Astrocyte (in vitro differentiated cells and primary cell): ENCODE data around the gene GSTK1. TPM values are rescaled to one million over a fixed set of nuclear protein-coding genes. Genes with fewer than 3 reads are reported as not detected.

Experiments used
- DNase-seq: peaks from one replicate; pipeline ENCODE4 v3.0.0-alpha.2; 2010; ENCODE audit warnings: low read depth
- FAIRE-seq: peaks from 2 replicates; lab custom pipeline; 2011; peaks lifted over from hg19 to GRCh38; lab: Jason Lieb, UNC
- H2AFZ ChIP-seq: 2 replicates; pipeline ENCODE4 v1.6.0; 2012; ENCODE audit warnings: low read depth, low read length, inconsistent platforms
- H3K27ac ChIP-seq: 2 replicates; pipeline ENCODE4 v1.5.1; 2011; ENCODE audit warnings: low read depth, low read length, inconsistent platforms
- H3K27me3 ChIP-seq: 2 replicates; pipeline ENCODE4 v1.6.0; 2011; ENCODE audit warnings: low read length, inconsistent platforms; ENCODE audit not compliant: insufficient read depth
- H3K36me3 ChIP-seq: 2 replicates; pipeline ENCODE4 v1.5.1; 2011; ENCODE audit warnings: low read length, inconsistent platforms; ENCODE audit not compliant: insufficient read depth
- H3K4me1 ChIP-seq: 2 replicates; pipeline ENCODE4 v1.5.1; 2011; ENCODE audit warnings: low read length, inconsistent platforms; ENCODE audit not compliant: insufficient read depth
- H3K4me2 ChIP-seq: 2 replicates; pipeline ENCODE4 v1.6.0; 2012; ENCODE audit warnings: low read length, inconsistent platforms
- H3K4me3 ChIP-seq: 2 replicates; pipeline ENCODE4 v1.5.1; 2011; ENCODE audit warnings: low read depth, mild to moderate bottlenecking, low read length, inconsistent platforms; ENCODE audit not compliant: insufficient read depth
- H3K79me2 ChIP-seq: 2 replicates; pipeline ENCODE4 v1.6.0; 2012; ENCODE audit warnings: mild to moderate bottlenecking, low read length, inconsistent platforms; ENCODE audit not compliant: insufficient read depth
- H3K9ac ChIP-seq: 2 replicates; pipeline ENCODE4 v1.6.0; 2012; ENCODE audit warnings: mild to moderate bottlenecking, low read length, inconsistent platforms
- H3K9me3 ChIP-seq: 2 replicates; pipeline ENCODE4 v1.5.1; 2012; ENCODE audit warnings: low read depth, mild to moderate bottlenecking, low read length, inconsistent platforms; ENCODE audit not compliant: insufficient read depth
- H4K20me1 ChIP-seq: 2 replicates; pipeline ENCODE4 v1.6.0; 2012; ENCODE audit warnings: low read length, inconsistent platforms; ENCODE audit not compliant: insufficient read depth
- H3K27ac Mint-ChIP-seq: one replicate; pipeline ENCODE4 v1.8.0; 2021; ENCODE audit warnings: mild to moderate bottlenecking, mixed read lengths; ENCODE audit not compliant: unreplicated experiment
- H3K27me3 Mint-ChIP-seq: one replicate; pipeline ENCODE4 v1.8.0; 2021; ENCODE audit warnings: low read depth, mixed read lengths; ENCODE audit not compliant: unreplicated experiment
- H3K36me3 Mint-ChIP-seq: one replicate; pipeline ENCODE4 v1.8.0; 2021; ENCODE audit warnings: low read depth, mixed read lengths; ENCODE audit not compliant: unreplicated experiment
- H3K4me1 Mint-ChIP-seq: one replicate; pipeline ENCODE4 v1.8.0; 2021; ENCODE audit warnings: low read depth, mixed read lengths; ENCODE audit not compliant: unreplicated experiment
- H3K4me3 Mint-ChIP-seq: one replicate; pipeline ENCODE4 v1.8.0; 2021; ENCODE audit warnings: mild to moderate bottlenecking, moderate library complexity, mixed read lengths; ENCODE audit not compliant: unreplicated experiment
- H3K9me3 Mint-ChIP-seq: one replicate; pipeline ENCODE4 v1.8.0; 2021; ENCODE audit warnings: mild to moderate bottlenecking, mixed read lengths; ENCODE audit not compliant: unreplicated experiment
- CTCF ChIP-seq: IDR thresholded peaks from 2 replicates; pipeline ENCODE4 v1.5.1; 2011; ENCODE audit warnings: low read depth, mild to moderate bottlenecking, inconsistent platforms, low read length, moderate library complexity; ENCODE audit not compliant: insufficient read depth
- EZH2 ChIP-seq: IDR thresholded peaks from 2 replicates; pipeline ENCODE4 v1.6.1; 2012; ENCODE audit warnings: mild to moderate bottlenecking, low read length, inconsistent platforms; ENCODE audit not compliant: insufficient read depth
- total RNA-seq: library from RNA; stranded (reverse); gene quantifications from 2 replicates; pipeline ENCODE4 v1.2.1, GENCODE V29; 2021

GSTK1 gene
- total RNA-seq, 1 donor from 2014 or later = 97.5 TPM

- H3K4me3 ChIP-seq = no peak overlapping the region
- H3K4me1 Mint-ChIP-seq = peaks cover 3% of the 10 kb centered on the region
- no peak overlapping the region for H3K27ac Mint-ChIP-seq
- H3K4me2 ChIP-seq = no peak overlapping the region
- H3K9ac ChIP-seq = no peak overlapping the region
- no peak overlapping the region for H2AFZ ChIP-seq
- FAIRE-seq (no peak), DNase-seq (no peak)
- no peaks in the 10 kb centered on the region for H4K20me1 ChIP-seq
- no peak overlapping the region for H3K27ac ChIP-seq
- no peaks in the 10 kb centered on the region for H3K79me2 ChIP-seq
- no peak overlapping the region for H3K4me3 Mint-ChIP-seq
- no peaks in the 10 kb centered on the region for H3K9me3 Mint-ChIP-seq
- H3K27me3 Mint-ChIP-seq = no peaks in the 10 kb centered on the region
- H3K4me1 ChIP-seq = no peaks in the 10 kb centered on the region
- peaks cover 11% of the 10 kb centered on the region for H3K36me3 ChIP-seq
- H3K27me3 ChIP-seq = no peaks in the 10 kb centered on the region
- no peaks in the 10 kb centered on the region for H3K9me3 ChIP-seq
- no peaks in the 10 kb centered on the region for H3K36me3 Mint-ChIP-seq
- TF ChIP-seq CTCF = no peak
- TF ChIP-seq EZH2 = no peak
Measured at GRCh38 chr7:143269251-143269650, 6.0 kb downstream of the GSTK1 start.

DNA sequence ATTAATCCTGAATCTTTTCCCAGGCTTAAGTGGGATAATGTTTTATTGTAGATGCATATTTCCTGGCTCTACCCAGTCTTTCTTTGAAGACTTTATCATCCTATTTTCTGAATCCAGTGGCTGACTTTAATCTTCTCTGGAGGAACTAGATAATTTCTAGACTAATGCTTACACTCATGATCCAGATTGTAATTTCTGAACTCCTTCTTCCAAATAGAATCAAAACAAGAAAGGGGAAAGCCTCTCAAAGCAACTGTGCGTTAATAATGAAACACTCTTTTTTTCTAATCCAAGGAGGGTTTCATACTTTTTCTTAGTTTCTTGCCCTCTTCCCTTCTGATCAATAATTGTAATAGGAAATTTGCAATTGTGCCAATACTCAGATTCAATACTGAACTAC is 8.0 kb downstream of the GSTK1 start:
- Mint-ChIP-seq H3K9me3 (no peaks in the 10 kb centered on the region), H3K27ac (no peak overlapping the region), H3K36me3 (no peaks in the 10 kb centered on the region), H3K4me1 (no peaks in the 10 kb centered on the region), H3K4me3 (no peak overlapping the region), H3K27me3 (no peaks in the 10 kb centered on the region)
- Histone ChIP-seq H3K27me3 (no peaks in the 10 kb centered on the region), H3K79me2 (no peaks in the 10 kb centered on the region), H4K20me1 (no peaks in the 10 kb centered on the region), H3K4me2 (no peak overlapping the region), H3K9me3 (no peaks in the 10 kb centered on the region), H3K36me3 (peaks cover 11% of the 10 kb centered on the region), H3K4me1 (no peaks in the 10 kb centered on the region), H3K9ac (no peak overlapping the region), H3K27ac (no peak overlapping the region), H2AFZ (no peak overlapping the region), H3K4me3 (no peak overlapping the region)
- no peak for DNase-seq
- TF ChIP-seq EZH2 (no peak), CTCF (no peak)
- no peak for FAIRE-seq

DNA sequence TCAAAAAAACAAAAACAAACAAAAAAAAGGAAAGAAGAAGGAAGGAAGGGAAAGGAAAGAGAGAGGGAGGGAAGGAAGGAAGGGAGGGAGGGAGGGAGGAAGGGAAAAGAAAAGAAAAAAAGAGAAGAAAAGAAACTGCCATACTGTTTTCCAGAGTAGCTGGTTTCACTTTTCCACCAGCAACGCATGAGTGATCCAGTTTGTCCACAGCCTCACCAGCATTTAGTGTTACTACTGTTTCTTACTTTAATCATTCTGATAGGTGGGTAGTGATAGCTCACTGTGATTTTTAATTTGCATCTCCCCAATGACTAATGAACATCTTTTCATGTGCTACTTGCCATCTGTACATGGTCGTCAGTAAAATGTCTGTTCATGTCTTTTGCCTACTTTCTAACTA is 9.6 kb downstream of the GSTK1 start:
- no peak overlapping the region for H3K4me3 Mint-ChIP-seq
- Histone ChIP-seq H3K4me3 (no peak overlapping the region), H3K9me3 (no peaks in the 10 kb centered on the region), H3K36me3 (peaks cover 4% of the 10 kb centered on the region), H3K79me2 (no peaks in the 10 kb centered on the region), H2AFZ (no peak overlapping the region), H3K9ac (no peak overlapping the region), H3K4me1 (no peaks in the 10 kb centered on the region), H3K27ac (no peak overlapping the region), H3K27me3 (no peaks in the 10 kb centered on the region), H4K20me1 (no peaks in the 10 kb centered on the region), H3K4me2 (no peak overlapping the region)
- no peaks in the 10 kb centered on the region for H3K36me3 Mint-ChIP-seq
- no peaks in the 10 kb centered on the region for H3K4me1 Mint-ChIP-seq
- FAIRE-seq (no peak), DNase-seq (no peak)
- no peaks in the 10 kb centered on the region for H3K9me3 Mint-ChIP-seq
- TF ChIP-seq CTCF = no peak
- TF ChIP-seq EZH2 = no peak
- H3K27ac Mint-ChIP-seq = no peak overlapping the region
- no peaks in the 10 kb centered on the region for H3K27me3 Mint-ChIP-seq
